ENCODE measurements around the gene CDKN1A.
A peak's percentile ranks its signal among the peaks of the same experiment; 100 is the strongest.

CDKN1A gene

DNA sequence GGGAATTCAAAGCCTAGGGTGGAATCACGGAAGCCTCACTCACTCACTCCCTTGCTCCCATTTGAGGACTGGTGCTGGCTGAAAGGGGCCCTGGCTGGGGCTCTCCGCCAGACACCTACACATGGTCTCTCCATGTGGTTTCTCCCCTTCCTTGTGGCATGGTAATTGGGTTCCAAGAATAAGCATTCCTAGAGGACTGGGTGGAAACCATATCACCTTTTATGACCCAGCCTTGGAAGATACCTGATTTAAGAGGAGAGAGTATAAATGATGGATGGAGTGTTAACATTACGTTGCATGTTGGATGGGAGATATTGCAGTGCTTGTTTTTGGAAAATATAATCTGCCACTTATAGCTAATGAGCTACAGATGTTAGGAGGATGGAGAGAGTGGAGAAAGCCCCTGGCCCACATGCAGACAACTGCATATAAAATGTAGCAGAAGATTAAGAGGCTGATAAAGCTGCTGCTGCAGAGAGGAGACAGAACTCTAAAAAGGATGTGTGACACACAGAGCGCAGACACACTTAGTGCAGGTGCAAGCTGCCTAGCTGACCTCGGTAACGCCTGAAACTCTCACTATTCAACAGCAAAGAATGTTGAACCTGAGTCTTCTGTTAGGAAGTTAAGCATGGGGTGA, 23.3 kb upstream of the CDKN1A start:
- H3K4me3 ChIP-seq (ENCODE audit: control insufficient read depth, low read depth, low read length), result no peak overlapping the region
- DNase-seq (ENCODE audit: low read depth), result no peak
- TF ChIP-seq, protein P1, sequence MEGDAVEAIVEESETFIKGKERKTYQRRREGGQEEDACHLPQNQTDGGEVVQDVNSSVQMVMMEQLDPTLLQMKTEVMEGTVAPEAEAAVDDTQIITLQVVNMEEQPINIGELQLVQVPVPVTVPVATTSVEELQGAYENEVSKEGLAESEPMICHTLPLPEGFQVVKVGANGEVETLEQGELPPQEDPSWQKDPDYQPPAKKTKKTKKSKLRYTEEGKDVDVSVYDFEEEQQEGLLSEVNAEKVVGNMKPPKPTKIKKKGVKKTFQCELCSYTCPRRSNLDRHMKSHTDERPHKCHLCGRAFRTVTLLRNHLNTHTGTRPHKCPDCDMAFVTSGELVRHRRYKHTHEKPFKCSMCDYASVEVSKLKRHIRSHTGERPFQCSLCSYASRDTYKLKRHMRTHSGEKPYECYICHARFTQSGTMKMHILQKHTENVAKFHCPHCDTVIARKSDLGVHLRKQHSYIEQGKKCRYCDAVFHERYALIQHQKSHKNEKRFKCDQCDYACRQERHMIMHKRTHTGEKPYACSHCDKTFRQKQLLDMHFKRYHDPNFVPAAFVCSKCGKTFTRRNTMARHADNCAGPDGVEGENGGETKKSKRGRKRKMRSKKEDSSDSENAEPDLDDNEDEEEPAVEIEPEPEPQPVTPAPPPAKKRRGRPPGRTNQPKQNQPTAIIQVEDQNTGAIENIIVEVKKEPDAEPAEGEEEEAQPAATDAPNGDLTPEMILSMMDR (IDR thresholded peaks at IDR 0.05; ENCODE audit: control insufficient read depth, insufficient read depth, low read depth, low read length, missing control alignments), result no peak

- no peak overlapping the region for H3K4me3 ChIP-seq (ENCODE audit: control insufficient read depth, low read depth, low read length)
- TF ChIP-seq, protein P1 (IDR thresholded peaks at IDR 0.05; ENCODE audit: control insufficient read depth, insufficient read depth, low read depth, low read length, missing control alignments), result no peak
- no peak for DNase-seq (ENCODE audit: low read depth)
Observed at GRCh38 chr6:36656441-36656840, 22.1 kb upstream of the CDKN1A start.

DNA sequence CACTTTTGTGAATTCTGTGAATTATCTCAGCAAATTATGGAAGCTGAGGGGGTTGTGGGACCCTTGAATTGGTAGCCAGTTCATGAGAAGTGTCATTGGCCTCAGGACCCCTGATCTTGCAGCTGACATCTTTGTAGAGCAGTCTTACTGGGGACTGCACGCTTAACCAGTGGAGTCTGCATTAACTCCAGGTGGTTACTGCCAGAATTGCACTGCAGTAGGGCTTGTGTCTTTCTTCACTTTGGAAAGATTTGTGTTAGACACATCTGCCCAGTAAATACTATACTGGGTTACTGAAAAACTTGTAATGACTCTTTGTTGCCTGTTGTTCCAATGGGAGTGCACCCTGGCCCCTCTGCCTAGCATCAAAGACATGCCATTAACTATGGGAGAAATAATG, 21.2 kb upstream of the CDKN1A start:
- DNase-seq (ENCODE audit: low read depth), result no peak
- no peak overlapping the region for H3K4me3 ChIP-seq (ENCODE audit: control insufficient read depth, low read depth, low read length)
- TF ChIP-seq, protein P1 (IDR thresholded peaks at IDR 0.05; ENCODE audit: control insufficient read depth, insufficient read depth, low read depth, low read length, missing control alignments), result no peak

DNA sequence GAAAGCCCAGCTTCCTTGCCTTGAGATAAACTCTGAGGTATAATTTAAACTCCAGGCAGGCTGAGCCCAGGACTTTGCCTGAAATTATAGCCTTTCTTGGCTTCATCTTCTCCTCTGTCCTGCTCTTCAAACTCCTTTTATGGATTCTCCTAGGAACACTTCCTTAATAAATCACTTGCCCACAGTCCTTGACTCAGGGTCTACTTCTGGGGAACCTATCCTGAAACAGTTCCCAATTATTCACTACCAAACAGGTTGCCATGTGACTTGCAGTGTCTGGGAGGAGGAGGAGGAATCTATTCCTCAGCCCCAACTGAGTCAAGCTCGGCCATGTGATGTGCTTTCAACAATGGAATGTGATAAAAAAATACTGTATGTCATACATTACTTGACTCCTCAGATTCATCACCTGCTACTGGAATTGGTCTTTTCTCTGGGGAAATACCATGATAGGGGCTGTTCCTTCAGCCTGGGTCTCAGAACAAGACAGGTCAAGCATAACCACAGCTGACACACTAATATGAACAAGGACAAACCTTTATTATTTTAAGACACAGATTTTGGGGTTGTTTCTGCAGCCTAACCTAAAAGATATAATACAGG, 20.5 kb upstream of the CDKN1A start:
- TF ChIP-seq, protein P1 (IDR thresholded peaks at IDR 0.05; ENCODE audit: control insufficient read depth, insufficient read depth, low read depth, low read length, missing control alignments), result no peak
- peak; percentile 57 for DNase-seq (ENCODE audit: low read depth)
- no peak overlapping the region for H3K4me3 ChIP-seq (ENCODE audit: control insufficient read depth, low read depth, low read length)

DNA sequence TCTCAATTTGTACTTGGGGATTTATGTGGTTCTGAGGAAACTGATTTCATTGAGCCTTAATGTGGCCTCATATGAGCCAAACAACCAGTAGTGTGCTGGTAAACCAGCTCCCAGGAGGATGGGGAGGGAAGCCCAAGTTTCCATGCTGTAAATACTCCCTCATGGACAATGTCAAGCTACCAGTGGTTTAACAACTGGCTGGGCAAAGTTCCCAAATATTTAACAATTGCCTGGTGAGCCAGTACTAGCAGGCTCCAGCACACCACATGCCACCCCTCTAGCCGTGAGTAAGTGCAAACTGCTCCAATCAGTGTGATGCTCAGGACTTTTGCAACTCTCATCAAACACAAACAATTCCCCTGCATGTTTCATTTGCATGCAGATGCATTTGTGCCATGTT, 19.2 kb upstream of the CDKN1A start:
- no peak overlapping the region for H3K4me3 ChIP-seq (ENCODE audit: control insufficient read depth, low read depth, low read length)
- peak; percentile 95 for DNase-seq (ENCODE audit: low read depth)
- TF ChIP-seq, protein P1 (IDR thresholded peaks at IDR 0.05; ENCODE audit: control insufficient read depth, insufficient read depth, low read depth, low read length, missing control alignments), result no peak

GRCh38 chr6:36660771-36661471, 17.6 kb upstream of the CDKN1A start:
- TF ChIP-seq, protein P1 (IDR thresholded peaks at IDR 0.05; ENCODE audit: control insufficient read depth, insufficient read depth, low read depth, low read length, missing control alignments), result no peak
- no peak for DNase-seq (ENCODE audit: low read depth)
- no peak overlapping the region for H3K4me3 ChIP-seq (ENCODE audit: control insufficient read depth, low read depth, low read length)
